Measurements from ENCODE around the gene MT1A.

- TF ChIP-seq POLR2AphosphoS5 (IDR thresholded peaks at IDR 0.05; ENCODE audit: borderline replicate concordance, low read depth, low read length), result no peak
- TF ChIP-seq EZH2 (IDR thresholded peaks at IDR 0.05), result no peak
Observed at GRCh38 chr16:56686758-56687157, 48.3 kb downstream of the MT1A start.
